ENCODE results near the gene ING2.

- TF ChIP-seq, protein P1, sequence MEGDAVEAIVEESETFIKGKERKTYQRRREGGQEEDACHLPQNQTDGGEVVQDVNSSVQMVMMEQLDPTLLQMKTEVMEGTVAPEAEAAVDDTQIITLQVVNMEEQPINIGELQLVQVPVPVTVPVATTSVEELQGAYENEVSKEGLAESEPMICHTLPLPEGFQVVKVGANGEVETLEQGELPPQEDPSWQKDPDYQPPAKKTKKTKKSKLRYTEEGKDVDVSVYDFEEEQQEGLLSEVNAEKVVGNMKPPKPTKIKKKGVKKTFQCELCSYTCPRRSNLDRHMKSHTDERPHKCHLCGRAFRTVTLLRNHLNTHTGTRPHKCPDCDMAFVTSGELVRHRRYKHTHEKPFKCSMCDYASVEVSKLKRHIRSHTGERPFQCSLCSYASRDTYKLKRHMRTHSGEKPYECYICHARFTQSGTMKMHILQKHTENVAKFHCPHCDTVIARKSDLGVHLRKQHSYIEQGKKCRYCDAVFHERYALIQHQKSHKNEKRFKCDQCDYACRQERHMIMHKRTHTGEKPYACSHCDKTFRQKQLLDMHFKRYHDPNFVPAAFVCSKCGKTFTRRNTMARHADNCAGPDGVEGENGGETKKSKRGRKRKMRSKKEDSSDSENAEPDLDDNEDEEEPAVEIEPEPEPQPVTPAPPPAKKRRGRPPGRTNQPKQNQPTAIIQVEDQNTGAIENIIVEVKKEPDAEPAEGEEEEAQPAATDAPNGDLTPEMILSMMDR (conservative IDR thresholded peaks at IDR 0.05; ENCODE audit: low read depth, low read length), result peak; percentile 95
- TF ChIP-seq EZH2 (IDR thresholded peaks at IDR 0.05; ENCODE audit: borderline replicate concordance, low read depth, low read length, poor library complexity, severe bottlenecking), result no peak
These were observed 32.7 kb upstream of the ING2 start for GRCh38 chr4:183471946-183472708.
